CD4-positive, alpha-beta T cell treated with Interleukin-6 for 4 hours (primary cell): ENCODE results near the gene LRCH4.
A peak's percentile ranks its signal among the peaks of the same experiment; 100 is the strongest.

Experiments
- DNase-seq: peaks from one replicate; pipeline ENCODE4 v3.0.0-alpha.2; 2020; ENCODE audit warnings: mixed read lengths

LRCH4 gene

GRCh38 chr7:100585511-100586265 lies at the start of gene LRCH4:
LRCH4 (minus strand) TSS chr7:100586129; CDS start chr7:100586100, 29 bp downstream.
- DNase-seq, result peak; percentile 69

GRCh38 chr7:100632951-100633717 lies 47.2 kb upstream of the LRCH4 start:
- peak; percentile 73 for DNase-seq

- DNase-seq, result no peak
Observed at GRCh38 chr7:100630066-100630465, 44.1 kb upstream of the LRCH4 start.

- DNase-seq, result peak; percentile 28
Observed at GRCh38 chr7:100629117-100629716, 43.3 kb upstream of the LRCH4 start.

- DNase-seq, result no peak
Observed at GRCh38 chr7:100627238-100627549, 41.3 kb upstream of the LRCH4 start.

- DNase-seq, result peak; percentile 94
Observed at GRCh38 chr7:100626530-100627237, 40.8 kb upstream of the LRCH4 start.

GRCh38 chr7:100626055-100626454 lies 40.1 kb upstream of the LRCH4 start:
- no peak for DNase-seq

GRCh38 chr7:100623951-100624824 lies 38.3 kb upstream of the LRCH4 start:
- DNase-seq, result no peak

- DNase-seq, result no peak
Observed at GRCh38 chr7:100621554-100621953, 35.6 kb upstream of the LRCH4 start.

GRCh38 chr7:100620804-100621203 lies 34.9 kb upstream of the LRCH4 start:
- no peak for DNase-seq

GRCh38 chr7:100620239-100620638 lies 34.3 kb upstream of the LRCH4 start:
- DNase-seq, result no peak

GRCh38 chr7:100614308-100614861 lies 28.5 kb upstream of the LRCH4 start:
- DNase-seq, result no peak

GRCh38 chr7:100613412-100614175 lies 27.7 kb upstream of the LRCH4 start:
- DNase-seq, result no peak

GRCh38 chr7:100612730-100613390 lies 26.9 kb upstream of the LRCH4 start:
- peak; percentile 45 for DNase-seq

- peak; percentile 99 for DNase-seq
Observed at GRCh38 chr7:100611983-100612729, 26.2 kb upstream of the LRCH4 start, which contains the start of gene MOSPD3. MOSPD3 (plus strand) TSS chr7:100612540; CDS start chr7:100612792, 252 bp downstream.

- no peak for DNase-seq
Observed at GRCh38 chr7:100609958-100610357, 24.0 kb upstream of the LRCH4 start.

GRCh38 chr7:100607111-100607510 lies 21.2 kb upstream of the LRCH4 start:
- no peak for DNase-seq

GRCh38 chr7:100606313-100606712 lies 20.4 kb upstream of the LRCH4 start:
- no peak for DNase-seq
